ENCODE results near the gene XKR3. TPM values are rescaled to one million over a fixed set of nuclear protein-coding genes. Genes with fewer than 3 reads are reported as not detected.

The XKR3 gene
- total and polyA plus RNA-seq, 2 experiments from 2014 or later, result 0.33 to 0.98 TPM

GRCh38 chr22:16793831-16794230, 31.4 kb downstream of the XKR3 start:
- H4K20me1 ChIP-seq (ENCODE audit: insufficient read depth, poor library complexity, severe bottlenecking), result no peaks in the 10 kb centered on the region
- TF ChIP-seq CTCF (IDR thresholded peaks at IDR 0.05; ENCODE audit: poor library complexity), result no peak
- TF ChIP-seq EZH2phosphoT487 (IDR thresholded peaks at IDR 0.05; ENCODE audit: low read depth, severe bottlenecking, unreplicated experiment), result no peak
- TF ChIP-seq EZH2 (IDR thresholded peaks at IDR 0.05; ENCODE audit: borderline replicate concordance), result no peak
- H3K36me3 ChIP-seq (replicated peaks; ENCODE audit: insufficient read depth, low read depth), result no peaks in the 10 kb centered on the region
- DNase-seq (ENCODE audit: low spot score), result no peak
- no peaks in the 10 kb centered on the region for H3K79me2 ChIP-seq
- H3K9me3 ChIP-seq (ENCODE audit: low read depth), result no peaks in the 10 kb centered on the region
- H2AFZ ChIP-seq, result no peak overlapping the region
- H3K27ac ChIP-seq, result no peak overlapping the region
- no peaks in the 10 kb centered on the region for H3K27me3 ChIP-seq
- no peak overlapping the region for H3K4me2 ChIP-seq
- WGBS (ENCODE audit: low lambda C conversion rate, missing lambda C conversion rate), result 73% methylated on average over 1 of the region's 1 CpG
- no peaks in the 10 kb centered on the region for H3K4me1 ChIP-seq (ENCODE audit: insufficient read depth)
- H3K9me2 ChIP-seq (replicated peaks; ENCODE audit: insufficient read depth), result no peaks in the 10 kb centered on the region
- H3K4me3 ChIP-seq, result no peak overlapping the region

GRCh38 chr22:16789860-16790493, 35.2 kb downstream of the XKR3 start:
- 53% methylated on average over 4 of the region's 4 CpGs for WGBS (ENCODE audit: low lambda C conversion rate, missing lambda C conversion rate)
- no peak overlapping the region for H3K4me2 ChIP-seq

GRCh38 chr22:16783930-16784354, 41.3 kb downstream of the XKR3 start:
- DNase-seq (ENCODE audit: low spot score), result peak; percentile 3
- Histone ChIP-seq H2AFZ (no peak overlapping the region), H3K9me3 (ENCODE audit: low read depth) (no peaks in the 10 kb centered on the region), H3K27ac (no peak overlapping the region), H3K36me3 (replicated peaks; ENCODE audit: insufficient read depth, low read depth) (no peaks in the 10 kb centered on the region), H3K79me2 (no peaks in the 10 kb centered on the region), H3K27me3 (no peaks in the 10 kb centered on the region), H3K4me3 (no peak overlapping the region), H3K9me2 (replicated peaks; ENCODE audit: insufficient read depth) (no peaks in the 10 kb centered on the region), H3K4me2 (no peak overlapping the region), H3K4me1 (ENCODE audit: insufficient read depth) (no peaks in the 10 kb centered on the region), H4K20me1 (ENCODE audit: insufficient read depth, poor library complexity, severe bottlenecking) (no peaks in the 10 kb centered on the region)
- no peak for TF ChIP-seq CTCF (IDR thresholded peaks at IDR 0.05; ENCODE audit: poor library complexity)
- TF ChIP-seq EZH2 (IDR thresholded peaks at IDR 0.05; ENCODE audit: borderline replicate concordance), result no peak
- TF ChIP-seq EZH2phosphoT487 (IDR thresholded peaks at IDR 0.05; ENCODE audit: low read depth, severe bottlenecking, unreplicated experiment), result no peak
- WGBS (ENCODE audit: low lambda C conversion rate, missing lambda C conversion rate), result 76% methylated on average over 8 of the region's 8 CpGs

More at GRCh38 chr22:16789860-16790493, 35.2 kb downstream of the XKR3 start:
- Histone ChIP-seq H3K27me3 (no peaks in the 10 kb centered on the region), H3K9me3 (ENCODE audit: low read depth) (no peaks in the 10 kb centered on the region), H3K27ac (no peak overlapping the region), H3K4me3 (no peak overlapping the region), H3K4me1 (ENCODE audit: insufficient read depth) (no peaks in the 10 kb centered on the region), H4K20me1 (ENCODE audit: insufficient read depth, poor library complexity, severe bottlenecking) (no peaks in the 10 kb centered on the region), H3K79me2 (no peaks in the 10 kb centered on the region), H3K9me2 (replicated peaks; ENCODE audit: insufficient read depth) (no peaks in the 10 kb centered on the region), H3K36me3 (replicated peaks; ENCODE audit: insufficient read depth, low read depth) (no peaks in the 10 kb centered on the region), H2AFZ (no peak overlapping the region)
- no peak for DNase-seq (ENCODE audit: low spot score)
- TF ChIP-seq EZH2phosphoT487 (IDR thresholded peaks at IDR 0.05; ENCODE audit: low read depth, severe bottlenecking, unreplicated experiment), result no peak
- TF ChIP-seq CTCF (IDR thresholded peaks at IDR 0.05; ENCODE audit: poor library complexity), result no peak
- no peak for TF ChIP-seq EZH2 (IDR thresholded peaks at IDR 0.05; ENCODE audit: borderline replicate concordance)
